Activated CD4-positive, alpha-beta T cell treated with anti-CD3 and anti-CD28 coated beads for 4 hours (primary cell): Measurements from ENCODE around the gene FBXO38.
"Not testable (repeated sequence)": the region's sequence is repeated elsewhere in the genome, so short reads cannot be mapped to it uniquely, and the experiment has no call there.

Experiments
- DNase-seq, 2 donors: peaks; one replicate each; pipeline ENCODE4 v3.0.0-alpha.2; 2020

Gene FBXO38

DNA sequence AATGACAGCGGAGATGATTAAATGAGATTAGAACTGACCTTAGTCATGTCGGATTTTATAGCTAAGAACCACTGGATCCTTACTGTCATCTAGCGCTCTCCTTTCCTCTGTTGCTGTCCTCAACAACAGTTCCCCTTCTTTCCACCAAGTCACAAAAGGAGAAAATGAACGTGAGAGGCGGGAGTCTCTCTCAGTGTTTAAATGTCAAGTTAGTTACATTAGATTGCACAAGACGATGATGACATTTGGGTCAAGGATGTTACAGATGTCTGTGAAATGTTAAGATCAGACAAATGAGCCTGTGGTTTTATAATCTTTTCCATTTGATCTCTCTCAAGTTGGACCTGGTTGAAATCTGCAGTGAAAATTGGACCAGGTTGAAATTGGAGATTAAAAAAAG lies 53.5 kb downstream of the FBXO38 start:
- DNase-seq = no peak

DNA sequence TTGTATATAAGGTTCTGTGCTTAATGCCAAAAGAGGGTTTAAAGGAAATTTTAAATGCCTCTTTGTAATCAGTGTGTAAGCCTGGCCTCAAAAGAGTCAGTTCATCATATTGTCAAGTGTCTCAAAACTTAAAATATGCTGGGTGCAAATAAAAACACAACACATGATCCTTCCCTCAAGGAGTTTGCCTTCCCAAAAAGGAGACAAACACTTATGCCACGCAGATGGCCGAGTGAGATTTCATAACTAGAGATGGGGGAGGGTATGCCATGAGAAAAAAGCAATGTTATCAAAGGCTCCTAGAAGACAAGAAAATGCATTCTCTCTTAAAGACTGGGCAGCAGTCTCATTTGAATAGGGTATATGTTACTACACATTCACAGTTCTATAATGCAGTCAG lies 55.2 kb downstream of the FBXO38 start:
- no peak for DNase-seq

DNA sequence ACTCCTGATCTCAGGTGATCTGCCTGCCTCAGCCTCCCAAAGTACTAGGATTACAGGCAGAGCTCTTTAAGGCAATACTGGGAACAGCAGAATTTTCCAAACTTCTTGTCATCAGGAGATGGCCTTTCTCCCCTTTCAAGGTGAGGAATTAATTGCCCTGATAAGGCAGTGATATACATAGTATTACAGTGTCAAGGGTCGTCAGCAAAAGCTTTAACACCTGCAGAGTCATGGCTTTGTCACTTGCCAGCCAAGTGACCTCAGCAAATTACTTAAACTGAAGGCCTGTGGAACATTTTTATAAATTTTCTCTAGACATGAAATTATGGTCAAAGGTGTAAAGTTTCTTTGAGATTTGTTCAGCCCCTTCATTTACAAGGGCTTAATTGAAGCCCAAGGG lies 59.5 kb downstream of the FBXO38 start:
- no peak for DNase-seq

DNA sequence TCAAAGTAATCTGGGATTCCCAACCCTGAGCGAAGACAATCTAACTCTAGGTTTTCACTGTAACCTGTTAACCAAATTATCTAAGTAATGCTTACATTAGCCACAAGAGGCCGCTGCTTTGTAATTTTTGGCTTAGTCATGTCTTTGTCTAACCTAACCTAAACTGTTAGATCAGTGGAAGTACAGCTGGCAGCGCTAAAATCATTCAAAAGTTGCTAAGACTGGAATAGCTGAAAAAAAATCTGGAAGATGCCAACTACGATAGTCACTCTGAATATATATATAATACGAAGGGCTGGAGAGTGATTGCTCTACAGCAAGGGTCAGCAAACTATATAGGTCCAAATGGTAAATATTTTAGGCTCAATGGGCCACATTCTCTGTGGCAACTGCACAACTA lies 60.2 kb downstream of the FBXO38 start:
- DNase-seq = peak; percentile 24 to 58

DNA sequence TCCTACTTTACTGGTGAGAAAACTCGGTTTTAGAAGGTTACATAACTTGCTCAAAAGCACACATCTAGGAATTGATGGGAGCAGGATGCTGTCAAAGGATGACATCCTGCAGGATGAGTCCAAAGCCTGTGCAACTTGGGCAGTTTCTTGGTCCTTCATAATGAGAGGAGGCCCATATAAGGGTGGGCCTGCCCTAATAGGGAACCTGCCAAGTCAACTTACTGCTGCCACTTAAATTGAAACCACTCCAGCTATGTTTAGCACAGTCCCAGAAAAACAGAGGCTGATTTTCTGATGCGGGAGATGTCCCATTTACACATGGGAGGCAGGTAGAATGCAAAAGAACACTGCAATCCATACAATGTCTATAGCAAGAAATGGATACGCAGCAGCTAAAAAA lies 61.8 kb downstream of the FBXO38 start:
- no peak for DNase-seq

DNA sequence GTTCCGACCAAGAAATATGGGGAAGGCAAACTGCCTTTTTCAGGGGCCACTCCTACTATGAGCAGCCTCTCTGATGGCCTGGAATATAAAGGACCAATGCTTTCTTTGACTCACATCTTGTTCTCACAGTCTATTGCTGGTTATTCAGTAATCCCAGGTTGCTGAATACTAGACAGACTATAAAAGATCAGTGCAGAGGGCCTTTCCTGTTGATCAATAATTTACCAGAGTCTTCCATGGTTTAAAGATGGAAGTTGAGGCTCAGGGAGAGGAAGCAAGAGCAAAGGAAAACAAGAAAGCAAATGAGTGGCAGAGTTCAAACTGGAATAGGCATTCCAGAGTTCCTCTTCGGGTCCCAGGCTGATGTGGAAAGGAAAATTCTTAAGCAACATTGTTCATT lies 62.9 kb downstream of the FBXO38 start:
- no peak for DNase-seq

DNA sequence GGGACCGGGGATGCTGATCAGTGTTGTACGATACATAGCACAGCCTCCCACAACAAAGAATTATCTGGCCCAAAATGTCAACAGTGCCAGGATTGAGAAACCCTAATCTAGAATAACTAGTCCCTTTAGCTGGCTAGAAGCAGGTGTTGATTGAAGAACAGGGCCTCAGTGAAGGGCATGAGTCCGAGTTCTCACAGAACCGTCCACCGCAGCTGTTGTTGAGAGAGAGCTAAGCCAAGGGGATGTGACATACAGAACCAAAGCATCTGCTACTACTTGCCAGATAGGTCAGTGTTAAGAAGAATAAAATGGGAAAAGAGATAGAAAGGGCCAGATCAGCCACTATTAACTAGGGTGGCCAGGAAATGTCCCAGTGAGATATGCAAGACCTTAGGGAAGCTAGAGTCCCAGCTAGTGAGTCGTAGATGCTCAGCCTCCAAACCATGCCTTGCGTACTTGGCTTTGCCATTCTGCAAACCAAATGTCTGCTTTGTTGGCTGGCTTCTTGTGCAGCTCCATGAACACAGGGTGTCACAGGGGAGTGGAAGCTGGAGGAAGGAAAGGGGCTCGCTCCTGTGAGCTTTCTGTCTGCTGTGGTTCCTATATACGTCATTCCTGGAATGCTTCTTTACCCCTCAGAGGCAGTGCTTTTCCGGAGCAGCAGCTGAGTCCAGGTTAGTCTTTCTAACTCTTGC lies 68.9 kb downstream of the FBXO38 start:
- no peak for DNase-seq

DNA sequence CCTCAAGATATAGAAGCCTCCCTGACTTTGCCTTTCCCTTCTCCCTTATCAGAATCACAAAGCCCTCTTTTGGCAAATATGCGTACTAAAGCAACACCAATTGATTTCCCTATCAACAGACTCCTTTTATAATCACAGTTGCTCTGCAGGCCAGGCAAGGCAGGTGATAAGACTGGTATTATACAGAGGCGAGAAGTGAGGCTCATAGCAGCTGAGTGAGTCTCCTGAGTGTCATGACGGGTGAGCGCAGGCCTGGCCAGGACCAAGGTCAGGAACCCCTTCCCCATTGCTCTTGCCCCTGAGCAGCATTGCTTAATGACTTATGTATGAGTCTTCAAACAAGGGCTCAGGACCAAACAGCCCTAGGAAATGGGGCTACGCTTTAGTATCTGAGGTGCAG lies 70.8 kb downstream of the FBXO38 start:
- DNase-seq = no peak

DNA sequence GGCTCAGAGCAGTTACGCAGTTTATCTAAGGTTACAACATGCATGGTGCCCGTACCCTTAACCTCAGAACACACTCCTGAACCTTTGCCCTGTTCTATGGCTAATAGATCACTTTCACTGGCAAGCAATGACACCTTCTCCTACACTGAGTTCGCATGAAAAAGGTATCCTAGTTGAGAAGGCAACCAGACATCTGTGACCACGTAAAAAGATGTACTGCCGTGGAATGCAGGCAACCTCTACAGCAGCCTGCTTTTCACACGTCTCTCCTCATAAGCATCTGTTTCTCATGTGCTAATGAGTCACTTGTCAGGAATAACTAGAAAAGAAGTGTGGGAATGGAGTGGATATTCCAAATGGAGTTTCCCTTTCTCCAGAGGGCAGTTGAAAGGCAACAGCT lies 71.4 kb downstream of the FBXO38 start:
- no peak for DNase-seq

DNA sequence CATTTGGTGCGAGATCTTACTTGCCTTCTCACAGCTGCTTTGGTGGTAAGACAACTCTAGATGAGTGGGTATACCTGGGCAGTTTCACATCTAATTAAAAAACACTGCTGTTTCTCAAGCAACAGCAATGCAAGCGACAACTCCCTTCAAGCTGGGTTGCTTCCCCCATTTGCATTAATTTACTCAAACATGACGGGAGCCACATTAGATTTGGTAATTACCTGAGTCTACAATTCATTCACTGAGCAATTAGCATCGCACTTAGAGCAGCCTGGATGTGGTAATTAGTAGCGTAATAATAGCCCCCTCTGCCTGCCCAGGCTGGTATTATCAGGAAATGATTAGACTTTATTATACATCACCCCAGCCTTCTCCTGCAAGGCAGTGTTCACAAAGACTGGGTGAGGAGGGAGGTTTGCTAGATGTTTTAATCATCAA lies 73.4 kb downstream of the FBXO38 start:
- peak in 1 of 2 donors; percentile 12 for DNase-seq

DNA sequence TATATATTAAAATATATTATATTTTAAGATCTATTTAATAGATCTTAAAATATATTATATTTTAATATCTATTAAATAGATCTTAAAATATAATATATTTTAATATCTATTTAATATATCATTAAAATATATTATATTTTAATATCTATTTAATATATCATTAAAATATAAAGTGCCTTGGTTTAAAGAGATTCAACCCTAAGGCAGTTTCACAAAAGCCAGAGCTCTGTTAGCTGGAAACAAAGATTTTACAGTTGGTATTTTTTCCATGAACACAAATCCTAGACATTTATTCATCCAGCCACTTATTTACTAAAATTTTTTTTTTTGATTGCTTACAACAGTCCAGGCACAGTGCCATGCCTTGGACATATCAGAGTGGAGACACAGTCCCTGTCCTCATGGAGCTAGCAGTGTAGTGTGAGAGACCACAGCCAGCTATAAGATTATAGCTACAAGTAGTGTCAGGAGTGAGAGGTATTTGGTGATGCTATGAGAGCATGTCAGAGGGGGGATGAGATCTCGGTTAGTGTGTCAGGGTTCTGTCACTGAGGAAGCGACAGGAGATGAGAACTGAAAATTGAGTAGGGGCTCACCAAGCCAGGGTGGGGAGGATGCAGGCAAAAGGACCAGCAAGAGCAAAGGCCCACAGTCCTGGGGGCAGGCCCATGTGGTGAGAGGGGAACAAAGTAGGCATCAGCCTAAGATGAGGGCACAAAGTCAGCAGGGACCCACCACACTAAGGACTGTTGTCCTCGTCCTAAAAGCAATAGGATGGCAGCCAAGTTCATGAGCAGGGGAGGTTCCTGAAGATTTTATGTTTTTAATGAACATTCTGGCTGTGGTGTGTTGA lies 74.5 kb downstream of the FBXO38 start:
- no peak for DNase-seq

DNA sequence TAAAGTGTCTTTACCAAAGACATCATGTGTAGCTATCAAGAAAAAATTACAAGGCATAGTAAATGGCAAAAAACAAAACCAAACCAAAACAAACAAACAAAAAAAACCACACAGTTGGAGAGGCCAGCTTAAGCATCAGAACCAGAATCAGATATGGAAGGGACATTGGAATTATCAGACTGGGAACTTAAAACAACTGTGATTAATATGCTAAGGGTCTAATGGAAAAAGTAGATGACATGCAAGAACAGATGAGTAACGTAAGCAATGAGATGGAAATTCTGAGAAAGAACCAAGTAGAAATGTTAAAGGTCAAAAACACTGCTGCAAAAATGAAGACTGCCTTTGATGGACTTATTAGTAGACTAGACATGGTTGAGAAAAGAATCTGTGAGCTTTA lies 75.9 kb downstream of the FBXO38 start:
- no peak for DNase-seq

DNA sequence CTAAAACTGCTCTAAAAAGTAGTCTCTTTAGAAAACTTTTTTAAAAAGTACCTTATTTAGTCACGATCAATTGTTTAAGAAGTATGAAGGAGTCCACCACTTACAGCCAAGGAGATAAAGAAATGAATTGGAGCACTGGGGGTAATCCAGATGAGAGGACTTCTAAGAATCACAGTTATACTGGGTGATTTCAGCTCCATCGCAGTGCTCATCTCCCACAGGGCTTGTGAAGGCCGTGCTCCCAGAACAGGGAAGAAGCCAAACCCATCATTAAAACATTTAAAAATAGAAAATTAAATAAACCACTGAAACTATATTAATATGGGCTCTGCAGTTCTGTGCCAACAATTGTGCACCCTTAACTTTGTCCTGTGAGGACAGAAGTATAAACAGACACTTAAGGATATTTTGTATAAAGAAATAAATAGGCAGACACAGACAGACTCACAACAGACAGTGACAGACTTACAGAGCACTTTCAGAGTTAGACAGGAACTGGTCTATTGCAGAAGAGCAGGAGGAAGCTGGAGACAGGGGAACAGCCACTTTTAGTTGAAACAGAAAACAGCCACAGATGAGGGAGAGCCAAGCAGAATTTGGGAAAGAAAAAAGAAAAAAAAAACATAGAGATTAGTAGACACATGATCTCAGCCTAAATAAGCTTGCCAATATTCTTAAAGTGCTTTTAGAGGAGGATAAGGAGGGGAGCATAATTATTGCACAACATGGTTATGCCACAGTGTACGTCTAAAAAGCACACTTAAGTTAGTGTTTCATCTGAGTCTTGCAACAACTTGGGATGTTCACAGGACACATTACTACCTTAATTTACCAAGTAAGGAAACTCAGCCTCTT lies 81.8 kb downstream of the FBXO38 start:
- no peak for DNase-seq

DNA sequence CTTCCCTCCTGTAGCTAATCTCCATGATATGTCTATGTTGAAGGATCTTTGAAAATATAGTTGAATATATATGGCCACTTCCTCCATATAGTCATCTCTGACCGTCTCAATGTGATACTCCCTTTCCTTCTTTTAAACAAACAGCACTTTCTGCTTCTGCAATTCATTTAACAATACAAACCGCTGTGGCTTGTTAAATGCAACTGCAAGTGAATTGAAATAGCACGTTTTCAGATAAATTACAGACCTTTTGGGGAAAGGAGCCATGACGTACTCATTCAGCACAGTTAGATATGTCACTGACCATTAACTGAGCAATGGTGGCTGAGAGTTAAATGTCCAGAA lies 82.5 kb downstream of the FBXO38 start:
- DNase-seq = no peak

DNA sequence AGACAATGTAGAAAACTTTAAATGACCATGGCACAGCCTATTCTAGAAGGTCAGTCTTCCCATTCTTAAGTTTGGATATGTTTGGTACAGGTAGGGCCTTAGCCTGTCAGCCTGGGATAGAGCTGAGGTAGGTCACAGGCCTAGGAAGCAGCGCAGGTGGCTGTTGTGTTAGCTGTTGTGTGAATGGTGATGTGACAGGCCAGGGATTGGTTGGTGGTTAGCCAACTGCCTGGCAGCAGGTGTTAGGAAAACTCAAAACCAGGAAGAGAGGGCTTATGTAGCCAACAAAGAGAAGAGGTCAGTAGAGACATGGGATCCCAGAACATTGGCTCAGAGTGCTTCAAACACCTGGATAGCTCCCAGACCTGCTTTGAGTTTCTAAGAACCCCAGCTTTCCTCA lies 84.2 kb downstream of the FBXO38 start:
- no peak for DNase-seq

DNA sequence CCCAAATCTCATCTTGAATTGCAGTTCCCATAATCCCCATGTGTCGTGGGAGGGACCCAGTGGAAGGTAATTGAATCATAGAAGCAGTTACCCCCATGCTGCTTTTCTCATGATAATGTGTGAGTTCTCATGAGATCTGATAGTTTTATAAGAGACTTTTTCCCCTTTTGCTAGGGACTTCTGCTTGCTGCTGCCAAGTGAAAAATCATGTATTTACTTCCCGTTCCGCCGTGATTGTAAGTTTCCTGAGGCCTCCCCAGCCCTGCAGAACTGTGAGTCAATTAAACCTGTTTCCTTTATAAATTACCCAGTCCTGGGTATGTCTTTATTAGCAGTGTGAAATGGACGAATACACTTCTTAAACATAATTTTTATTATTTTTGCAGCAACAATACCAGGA lies 85.0 kb downstream of the FBXO38 start:
- not testable (repeated sequence) for DNase-seq

DNA sequence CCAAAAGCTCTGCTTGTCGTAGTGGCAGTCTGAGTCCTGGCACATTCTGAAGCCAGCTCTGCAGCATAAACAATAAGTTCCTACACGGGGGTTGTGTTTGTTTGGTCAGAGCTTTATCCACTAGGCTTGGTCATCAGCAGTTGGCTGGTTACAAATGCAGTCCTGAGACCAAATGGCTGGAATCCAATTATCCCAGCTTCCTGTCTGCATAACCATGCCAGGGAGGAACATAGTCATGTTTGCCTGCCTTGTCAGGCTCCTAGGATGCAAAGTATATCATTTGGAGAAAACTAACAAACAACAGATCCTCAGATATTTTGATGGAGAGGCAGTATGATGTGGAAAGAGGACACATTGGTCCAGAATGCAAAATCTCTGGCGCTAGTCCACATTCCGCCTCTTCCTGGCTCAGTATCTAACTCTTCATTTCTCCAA lies 85.8 kb downstream of the FBXO38 start:
- DNase-seq = no peak

DNA sequence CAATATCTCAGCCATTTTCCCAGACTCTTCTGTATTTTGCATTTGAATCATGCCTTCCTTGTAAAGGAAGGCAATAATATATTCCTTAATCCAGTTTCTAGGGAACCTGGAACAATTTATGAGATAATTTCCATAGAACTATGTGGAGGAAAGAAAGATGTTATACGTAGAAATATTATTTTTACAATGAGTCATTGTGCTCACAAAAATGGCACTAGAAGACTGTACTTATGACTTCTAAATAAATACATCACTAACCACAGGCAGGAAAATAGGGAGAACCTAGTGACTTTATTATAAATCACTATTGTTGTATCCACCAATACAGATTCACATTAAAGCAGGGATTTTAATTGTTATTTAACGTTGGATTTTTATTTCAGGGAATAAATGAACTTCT lies 87.6 kb downstream of the FBXO38 start:
- DNase-seq = no peak

DNA sequence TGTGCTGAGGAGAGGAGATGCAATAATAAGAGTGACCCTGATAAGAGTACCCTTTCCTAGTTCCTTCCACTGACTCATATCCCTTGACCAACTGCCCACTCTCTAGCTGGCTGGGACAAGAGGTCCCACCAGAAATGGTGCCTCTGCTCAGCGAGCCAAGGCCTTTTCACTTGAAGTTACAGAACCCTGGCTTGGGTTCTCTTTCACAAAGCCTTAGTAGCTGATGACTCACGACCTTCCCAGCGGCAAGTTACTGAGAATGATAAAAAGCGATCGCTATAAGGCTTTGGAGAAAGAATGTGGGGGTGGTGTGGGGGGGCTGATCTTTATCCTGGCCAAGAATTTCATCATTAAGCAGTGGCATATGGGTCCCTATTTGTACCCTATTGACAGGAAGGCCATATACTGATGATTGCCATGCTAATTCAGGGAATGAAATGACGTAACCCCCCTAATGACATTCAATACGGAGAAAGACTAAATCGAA lies 90.3 kb downstream of the FBXO38 start:
- no peak for DNase-seq

DNA sequence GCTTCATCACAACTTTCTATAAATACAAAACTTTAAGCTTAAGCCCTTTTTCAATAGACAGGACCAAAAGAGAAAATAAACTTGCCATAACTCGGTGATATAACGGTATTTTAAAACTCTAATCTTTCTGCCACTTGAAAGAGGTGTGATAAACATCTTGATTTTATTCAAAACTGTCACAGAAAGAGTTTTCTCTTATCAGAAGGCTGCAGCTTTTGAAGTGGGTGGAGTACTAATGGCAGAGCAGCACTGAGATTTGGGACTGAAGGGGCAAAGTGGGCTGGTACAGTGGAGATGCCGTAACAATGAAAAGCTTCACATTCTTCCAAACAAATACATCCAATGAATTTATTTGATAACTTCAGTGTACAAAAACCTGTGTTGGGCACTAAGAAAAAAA lies 92.5 kb downstream of the FBXO38 start:
- no peak for DNase-seq

DNA sequence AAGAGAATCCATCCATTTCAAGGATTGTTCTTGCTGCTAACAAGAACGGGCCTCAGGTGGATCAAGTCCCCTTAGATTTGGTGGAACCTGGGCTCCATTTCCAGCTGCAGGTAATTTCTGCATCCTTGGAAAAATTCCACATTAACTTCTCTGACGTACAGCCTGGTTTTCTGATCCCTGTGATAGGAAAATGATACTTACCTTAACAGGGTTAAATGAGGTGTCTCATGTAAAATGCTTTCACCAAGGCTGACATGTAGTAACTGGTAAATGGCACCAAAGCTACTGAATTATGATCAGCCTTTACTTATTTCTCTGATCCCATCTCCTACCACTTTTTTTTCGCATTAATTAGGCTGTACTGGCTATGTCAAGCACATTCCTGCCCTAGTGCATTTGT lies 93.7 kb downstream of the FBXO38 start:
- no peak for DNase-seq

DNA sequence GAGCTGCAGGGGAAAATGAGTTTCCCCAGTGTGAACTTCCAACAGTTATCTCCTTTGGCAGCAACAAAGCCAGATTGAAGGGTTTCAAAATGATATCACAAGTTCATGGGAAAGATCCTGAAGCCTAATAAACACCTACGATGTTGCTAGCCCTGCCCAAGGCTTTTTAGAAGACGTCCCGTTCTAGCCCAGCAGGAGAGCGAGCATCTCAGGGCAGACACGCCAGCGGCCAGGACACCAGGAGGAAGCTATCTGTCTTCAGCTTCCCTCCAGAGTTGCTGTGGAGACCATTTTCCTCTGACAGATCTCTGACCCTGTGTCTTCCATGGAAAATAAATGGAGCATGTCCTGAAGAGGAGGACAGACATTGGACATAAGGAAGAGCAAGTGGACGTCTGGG lies 98.4 kb downstream of the FBXO38 start:
- no peak for DNase-seq

DNA sequence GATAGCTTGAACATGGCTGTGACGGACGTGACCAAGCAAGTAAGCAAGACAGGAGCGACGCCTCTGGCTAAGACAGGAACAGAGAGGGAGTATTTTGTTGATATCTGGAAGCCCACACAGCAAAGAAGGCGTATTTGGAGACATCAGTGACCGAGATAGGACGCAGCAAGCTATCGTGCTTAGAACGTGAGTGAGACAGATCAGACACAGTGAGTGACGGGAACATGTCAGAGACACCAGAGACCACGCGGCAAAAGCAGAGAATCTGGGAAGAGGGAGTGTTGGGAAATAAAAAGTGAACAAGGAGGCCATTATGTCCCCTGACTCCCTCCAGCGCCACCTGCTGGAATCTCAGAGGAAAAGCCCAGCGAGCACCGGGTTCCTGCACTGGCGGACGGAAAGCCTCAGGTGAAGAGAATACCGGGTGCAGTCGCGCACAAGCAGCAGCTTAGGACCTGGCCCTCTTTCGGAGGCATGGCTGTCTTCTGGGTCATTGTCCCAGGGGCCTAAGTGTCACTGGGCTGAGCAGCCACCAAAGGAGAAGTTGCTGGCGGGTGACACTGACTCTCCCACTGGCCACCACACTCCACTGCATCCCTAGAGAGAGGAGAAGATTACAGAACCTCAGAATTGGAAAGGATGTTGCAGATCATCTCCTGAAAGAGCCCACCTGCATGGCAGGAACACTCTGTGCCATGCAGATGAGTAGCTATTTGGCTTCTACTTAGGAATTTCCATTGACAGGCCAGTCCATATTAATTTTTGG lies 99.1 kb downstream of the FBXO38 start:
- DNase-seq = peak; percentile 34 to 55
